Measurements from ENCODE around the gene TNP2. TPM values are rescaled to one million over a fixed set of nuclear protein-coding genes. Genes with fewer than 3 reads are reported as not detected.
"Not testable (repeated sequence)": the region's sequence is repeated elsewhere in the genome, so short reads cannot be mapped to it uniquely, and the experiment has no call there.

Gene TNP2
- polyA plus RNA-seq, 3 donors: not detected

DNA sequence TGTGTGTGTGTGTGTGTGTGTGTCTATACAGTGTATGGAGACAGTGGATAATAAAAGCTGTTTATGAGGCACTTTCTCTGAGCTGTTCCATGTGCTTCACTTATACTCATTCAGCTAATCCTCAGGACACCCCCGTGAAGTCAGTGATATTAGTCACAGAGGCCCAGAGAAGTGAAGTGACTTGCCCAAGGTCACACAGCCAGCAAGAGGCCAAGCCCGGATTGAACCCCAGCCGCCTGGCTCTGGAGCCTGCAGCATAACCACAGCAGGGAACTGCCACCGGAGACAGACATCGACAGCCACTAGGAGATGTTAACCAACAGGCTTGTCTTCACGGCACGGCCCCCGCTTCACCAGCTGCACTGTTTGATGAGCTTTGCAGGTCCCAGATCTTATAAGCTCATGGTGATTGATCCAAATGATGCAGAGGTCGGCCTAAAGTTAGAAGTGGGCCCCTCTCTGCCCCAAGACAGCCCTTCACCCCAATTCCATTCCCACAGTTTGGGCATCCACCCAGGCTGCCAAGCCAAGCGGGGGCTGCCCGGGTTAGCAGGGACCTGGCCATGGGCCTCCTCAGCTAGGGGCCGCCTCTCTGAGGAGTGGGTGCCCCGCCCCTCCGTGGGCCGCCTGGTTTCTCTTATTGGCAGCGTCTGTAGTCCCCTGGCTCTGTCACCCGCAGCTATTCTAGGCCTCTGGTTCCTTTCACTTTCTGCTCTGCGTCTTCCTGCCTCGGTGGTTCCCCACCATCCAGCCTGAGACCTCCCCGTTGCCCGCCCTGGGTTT lies 44.0 kb downstream of the TNP2 start:
- DNase-seq: peak in 2 of 3 donors; percentile 36 to 47
- Histone ChIP-seq H3K27me3 (ENCODE audit: control insufficient read depth in 2 of 2, insufficient read depth in 2 of 2, low read length in 2 of 2) (no peaks in the 10 kb centered on the region), H3K9me3 (replicated peaks in 1 of 2; ENCODE audit: control insufficient read depth in 1 of 2, insufficient read depth in 1 of 2, low read length in 2 of 2) (no peaks in the 10 kb centered on the region), H4K20me1 (ENCODE audit: insufficient read depth, low read length) (no peaks in the 10 kb centered on the region), H3K36me3 (replicated peaks in 1 of 2; ENCODE audit: control insufficient read depth in 1 of 2, insufficient read depth in 2 of 2, low read length in 2 of 2) (no peaks in the 10 kb centered on the region), H3K9ac (ENCODE audit: insufficient read depth, low read length, poor library complexity, severe bottlenecking) (peak overlapping the region; percentile 17), H3K4me3 (replicated peaks in 1 of 3; ENCODE audit: low read depth in 2 of 3, low read length in 3 of 3) (peak overlapping the region in 1 of 3 experiments; percentile 61), H3K79me2 (ENCODE audit: insufficient read depth, low read length) (no peaks in the 10 kb centered on the region), H3K4me2 (replicated peaks; ENCODE audit: extremely low read depth, low read length, poor library complexity, severe bottlenecking) (peak overlapping the region; percentile 56), H3K27ac (ENCODE audit: low read depth in 1 of 2, low read length in 2 of 2) (no peak overlapping the region), H3K4me1 (ENCODE audit: control insufficient read depth in 1 of 2, insufficient read depth in 2 of 2, low read length in 2 of 2) (peaks cover 19 to 29% of the 10 kb centered on the region in 2 donors), H2AFZ (ENCODE audit: insufficient read depth, low read depth, low read length, poor library complexity, severe bottlenecking) (peak overlapping the region; percentile 53)
- Mint-ChIP-seq H3K4me1 (peaks cover 24% of the 10 kb centered on the region), H3K36me3 (no peaks in the 10 kb centered on the region), H3K27ac (peak overlapping the region in 2 of 7 donors; percentile 49 to 63), H3K4me3 (peak overlapping the region; percentile 65 to 71), H3K27me3 (ENCODE audit: low read depth in 3 of 3) (peaks cover 4 to 5% (median 5%) of the 10 kb centered on the region in 3 donors), H3K9me3 (peaks cover 0 to 3% (median 0%) of the 10 kb centered on the region in 7 donors)
- 23% methylated on average over 20 of the region's 21 CpGs for WGBS (ENCODE audit: insufficient coverage)
- TF ChIP-seq, protein P1, sequence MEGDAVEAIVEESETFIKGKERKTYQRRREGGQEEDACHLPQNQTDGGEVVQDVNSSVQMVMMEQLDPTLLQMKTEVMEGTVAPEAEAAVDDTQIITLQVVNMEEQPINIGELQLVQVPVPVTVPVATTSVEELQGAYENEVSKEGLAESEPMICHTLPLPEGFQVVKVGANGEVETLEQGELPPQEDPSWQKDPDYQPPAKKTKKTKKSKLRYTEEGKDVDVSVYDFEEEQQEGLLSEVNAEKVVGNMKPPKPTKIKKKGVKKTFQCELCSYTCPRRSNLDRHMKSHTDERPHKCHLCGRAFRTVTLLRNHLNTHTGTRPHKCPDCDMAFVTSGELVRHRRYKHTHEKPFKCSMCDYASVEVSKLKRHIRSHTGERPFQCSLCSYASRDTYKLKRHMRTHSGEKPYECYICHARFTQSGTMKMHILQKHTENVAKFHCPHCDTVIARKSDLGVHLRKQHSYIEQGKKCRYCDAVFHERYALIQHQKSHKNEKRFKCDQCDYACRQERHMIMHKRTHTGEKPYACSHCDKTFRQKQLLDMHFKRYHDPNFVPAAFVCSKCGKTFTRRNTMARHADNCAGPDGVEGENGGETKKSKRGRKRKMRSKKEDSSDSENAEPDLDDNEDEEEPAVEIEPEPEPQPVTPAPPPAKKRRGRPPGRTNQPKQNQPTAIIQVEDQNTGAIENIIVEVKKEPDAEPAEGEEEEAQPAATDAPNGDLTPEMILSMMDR (IDR thresholded peaks at IDR 0.05): no peak
- intact Hi-C loops (cut with micrococcal nuclease): no loop called here

DNA sequence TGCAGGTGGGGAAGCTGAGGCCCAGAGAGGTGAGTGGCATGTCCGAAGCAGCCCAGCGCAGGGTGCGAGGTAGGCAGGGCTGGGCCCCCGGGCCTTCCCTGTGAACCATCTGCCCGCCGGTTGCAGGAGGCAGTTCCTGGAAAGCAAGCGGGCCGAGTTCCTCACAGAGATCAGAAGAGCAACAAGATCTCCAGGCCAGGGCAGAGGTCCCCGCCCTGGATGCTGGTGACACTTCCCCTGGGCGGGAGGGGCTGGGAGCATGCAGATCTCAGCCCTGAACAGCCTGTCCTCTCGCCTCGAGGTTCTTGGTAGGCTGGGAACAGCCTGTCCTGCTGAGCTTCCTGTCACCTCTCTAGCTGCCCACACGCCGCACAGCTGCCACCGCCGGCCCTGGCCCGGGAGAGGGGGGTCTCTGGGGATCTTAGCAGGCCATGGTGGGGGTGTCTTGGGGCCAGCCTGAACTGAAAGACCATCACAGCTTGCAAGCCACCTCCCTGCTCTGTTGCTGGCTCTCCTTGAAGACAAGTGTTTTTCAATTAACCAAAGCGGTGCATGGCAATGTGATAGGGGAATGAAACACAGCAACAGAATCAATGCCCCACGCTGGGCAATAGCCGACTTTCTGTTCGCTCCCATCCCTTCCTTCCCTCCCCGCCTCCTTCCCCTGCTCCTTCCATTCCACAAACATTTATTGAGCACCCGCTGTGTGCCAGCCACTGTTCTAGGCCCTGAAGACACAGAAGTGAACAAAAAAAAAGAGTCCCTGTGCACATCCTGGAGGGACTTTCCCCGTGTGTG lies 44.8 kb downstream of the TNP2 start:
- Mint-ChIP-seq H3K27me3 (ENCODE audit: low read depth in 3 of 3) (peaks cover 3 to 5% (median 4%) of the 10 kb centered on the region in 3 donors), H3K4me1 (peaks cover 28% of the 10 kb centered on the region), H3K36me3 (no peaks in the 10 kb centered on the region), H3K27ac (peak overlapping the region in 6 of 7 donors; percentile 30 to 76 (median 62)), H3K4me3 (peak overlapping the region in 1 of 2 donors; percentile 76), H3K9me3 (peaks cover 0 to 3% (median 0%) of the 10 kb centered on the region in 7 donors)
- intact Hi-C loops (cut with micrococcal nuclease): no loop called here
- Histone ChIP-seq H4K20me1 (ENCODE audit: insufficient read depth, low read length) (no peaks in the 10 kb centered on the region), H3K9me3 (replicated peaks in 1 of 2; ENCODE audit: control insufficient read depth in 1 of 2, insufficient read depth in 1 of 2, low read length in 2 of 2) (no peaks in the 10 kb centered on the region), H3K27ac (ENCODE audit: low read depth in 1 of 2, low read length in 2 of 2) (no peak overlapping the region), H3K36me3 (replicated peaks in 1 of 2; ENCODE audit: control insufficient read depth in 1 of 2, insufficient read depth in 2 of 2, low read length in 2 of 2) (no peaks in the 10 kb centered on the region), H3K9ac (ENCODE audit: insufficient read depth, low read length, poor library complexity, severe bottlenecking) (no peak overlapping the region), H3K4me3 (replicated peaks in 1 of 3; ENCODE audit: low read depth in 2 of 3, low read length in 3 of 3) (peak overlapping the region in 1 of 3 experiments; percentile 61), H3K4me2 (replicated peaks; ENCODE audit: extremely low read depth, low read length, poor library complexity, severe bottlenecking) (peak overlapping the region; percentile 49), H3K4me1 (ENCODE audit: control insufficient read depth in 1 of 2, insufficient read depth in 2 of 2, low read length in 2 of 2) (peaks cover 23 to 36% of the 10 kb centered on the region in 2 donors), H2AFZ (ENCODE audit: insufficient read depth, low read depth, low read length, poor library complexity, severe bottlenecking) (no peak overlapping the region), H3K27me3 (ENCODE audit: control insufficient read depth in 2 of 2, insufficient read depth in 2 of 2, low read length in 2 of 2) (no peaks in the 10 kb centered on the region), H3K79me2 (ENCODE audit: insufficient read depth, low read length) (no peaks in the 10 kb centered on the region)
- TF ChIP-seq, protein P1 (IDR thresholded peaks at IDR 0.05): no peak
- 3% methylated on average over 18 of the region's 24 CpGs for WGBS (ENCODE audit: insufficient coverage)
- peak; percentile 85 to 87 (median 85) for DNase-seq

DNA sequence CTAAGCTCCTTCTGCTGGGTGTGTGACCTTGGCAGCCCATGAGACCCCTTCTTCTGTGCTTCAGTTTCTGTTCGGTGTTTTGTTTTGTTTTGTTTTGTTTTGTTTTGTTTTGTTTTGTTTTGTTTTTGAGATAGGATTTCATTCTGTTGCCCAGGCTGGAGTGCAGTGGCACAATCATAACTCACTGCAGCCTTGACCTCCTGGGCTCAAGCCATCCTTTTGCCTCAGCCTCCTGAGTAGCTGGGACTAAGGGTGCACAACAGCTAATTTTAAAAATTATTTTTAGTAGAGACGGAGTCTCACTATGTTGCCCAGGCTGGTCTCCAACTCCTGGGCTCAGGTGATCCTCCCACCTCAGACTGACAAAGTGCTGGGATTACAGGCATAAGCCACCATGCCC lies 48.6 kb downstream of the TNP2 start:
- H3K27me3 ChIP-seq (ENCODE audit: control insufficient read depth in 2 of 2, insufficient read depth in 2 of 2, low read length in 2 of 2); H3K27ac ChIP-seq (ENCODE audit: low read depth in 1 of 2, low read length in 2 of 2); H3K27me3 Mint-ChIP-seq (ENCODE audit: low read depth in 3 of 3); H2AFZ ChIP-seq (ENCODE audit: insufficient read depth, low read depth, low read length, poor library complexity, severe bottlenecking); H3K4me3 ChIP-seq (replicated peaks in 1 of 3; ENCODE audit: low read depth in 2 of 3, low read length in 3 of 3); H4K20me1 ChIP-seq (ENCODE audit: insufficient read depth, low read length); H3K36me3 ChIP-seq (replicated peaks in 1 of 2; ENCODE audit: control insufficient read depth in 1 of 2, insufficient read depth in 2 of 2, low read length in 2 of 2); intact Hi-C loops (cut with micrococcal nuclease); DNase-seq; H3K4me3 Mint-ChIP-seq; H3K79me2 ChIP-seq (ENCODE audit: insufficient read depth, low read length); H3K36me3 Mint-ChIP-seq; H3K9ac ChIP-seq (ENCODE audit: insufficient read depth, low read length, poor library complexity, severe bottlenecking); H3K4me2 ChIP-seq (replicated peaks; ENCODE audit: extremely low read depth, low read length, poor library complexity, severe bottlenecking): not testable (repeated sequence)
- peak overlapping the region in 2 of 7 donors; percentile 37 to 68 for H3K27ac Mint-ChIP-seq
- peaks cover 5 to 36% (median 21%) of the 10 kb centered on the region in 7 donors for H3K9me3 Mint-ChIP-seq
- WGBS (ENCODE audit: insufficient coverage): 100% methylated on average over 1 of the region's 2 CpGs
- Histone ChIP-seq H3K9me3 (replicated peaks in 1 of 2; ENCODE audit: control insufficient read depth in 1 of 2, insufficient read depth in 1 of 2, low read length in 2 of 2) (peaks cover 10 to 28% of the 10 kb centered on the region in 2 donors), H3K4me1 (ENCODE audit: control insufficient read depth in 1 of 2, insufficient read depth in 2 of 2, low read length in 2 of 2) (peaks cover 30 to 40% of the 10 kb centered on the region in 2 donors)
- H3K4me1 Mint-ChIP-seq: peaks cover 29% of the 10 kb centered on the region

Measured in CD14-positive monocyte (primary cell).